IMR-90 (cell line): ENCODE measurements around the gene AP2A1. TPM values are rescaled to one million over a fixed set of nuclear protein-coding genes. Genes with fewer than 3 reads are reported as not detected.

Experiments used
- ATAC-seq: fragments of 200-7000 bp; cut with Tn5 transposase; 2 replicates; pipeline ENCODE4 v1.9.1; 2020; ENCODE audit warnings: low read depth, mild to moderate bottlenecking, moderate library complexity
- BruUV-seq: library from RNA; stranded (reverse); fragments of 400-500 nt; replicated peaks from 2 replicates; lab custom pipeline; 2021; lab: Mats Ljungman, UMichigan
- CTCF ChIA-PET: fragments of 300-600 bp; formaldehyde crosslinking; extraction: SDS; loops from one replicate; lab custom pipeline; 2021; ENCODE audit warnings: antibody characterized with exemption; lab: Yijun Ruan, JAX
- POLR2A ChIA-PET: fragments of 300-600 bp; sonication (Branson Sonifier 250); formaldehyde crosslinking; loops from one replicate; lab custom pipeline; 2022; ENCODE audit warnings: antibody characterized with exemption; ENCODE audit not compliant: unreplicated experiment; lab: Charles Lee
- DNase-seq: peaks from one replicate; pipeline ENCODE4 v3.0.0; 2013
- H2AFZ ChIP-seq: replicated peaks from 2 replicates; pipeline ENCODE3; 2013; ENCODE audit warnings: low read length, mild to moderate bottlenecking; ENCODE audit not compliant: poor library complexity
- H2AK5ac ChIP-seq: 2 replicates; pipeline ENCODE4 v1.6.1; 2013; ENCODE audit warnings: low read depth, low read length, inconsistent platforms
- H2AK9ac ChIP-seq: replicated peaks from 2 replicates; pipeline ENCODE3; 2013; ENCODE audit warnings: mild to moderate bottlenecking, low read depth, low read length, moderate library complexity; ENCODE audit not compliant: poor library complexity
- H2BK120ac ChIP-seq: 2 replicates; pipeline ENCODE4 v1.6.1; 2013; ENCODE audit warnings: low read depth, low read length, inconsistent platforms
- H2BK15ac ChIP-seq: 3 replicates; pipeline ENCODE4 v1.6.1; 2013; ENCODE audit warnings: low read depth, low read length, inconsistent platforms
- H2BK20ac ChIP-seq: 2 replicates; pipeline ENCODE4 v1.6.1; 2013; ENCODE audit warnings: low read depth, mild to moderate bottlenecking, inconsistent platforms, low read length, moderate library complexity
- H2BK5ac ChIP-seq: 2 replicates; pipeline ENCODE4 v1.6.1; 2013; ENCODE audit warnings: mild to moderate bottlenecking, low read depth, low read length, inconsistent platforms; ENCODE audit not compliant: poor library complexity, severe bottlenecking
- H3K14ac ChIP-seq: replicated peaks from 2 replicates; pipeline ENCODE4 v1.6.1; 2013; ENCODE audit warnings: low read depth, low read length, inconsistent platforms
- H3K18ac ChIP-seq: 2 replicates; pipeline ENCODE4 v1.6.1; 2013; ENCODE audit warnings: low read depth, low read length, control low read depth
- H3K23ac ChIP-seq: 2 replicates; pipeline ENCODE4 v1.6.1; 2013; ENCODE audit warnings: low read depth, low read length, inconsistent platforms
- H3K27ac ChIP-seq: 2 replicates; pipeline ENCODE4 v1.5.1; 2013; ENCODE audit warnings: mild to moderate bottlenecking, control low read depth, low read length; ENCODE audit not compliant: insufficient read depth
- H3K27me3 ChIP-seq: 2 replicates; pipeline ENCODE4 v1.6.1; 2013; ENCODE audit warnings: low read length; ENCODE audit not compliant: control insufficient read depth, insufficient read depth
- H3K36me3 ChIP-seq: 2 replicates; pipeline ENCODE4 v1.6.1; 2013; ENCODE audit warnings: low read length, mixed read lengths; ENCODE audit not compliant: control insufficient read depth, insufficient read depth
- H3K4ac ChIP-seq: 2 replicates; pipeline ENCODE4 v1.6.1; 2013; ENCODE audit warnings: low read depth, low read length, inconsistent platforms
- H3K4me1 ChIP-seq: 2 replicates; pipeline ENCODE4 v1.6.1; 2013; ENCODE audit warnings: low read length, mixed read lengths; ENCODE audit not compliant: control insufficient read depth, insufficient read depth
- H3K4me2 ChIP-seq: 2 replicates; pipeline ENCODE4 v1.6.1; 2013; ENCODE audit warnings: low read depth, mild to moderate bottlenecking, control low read depth, low read length, moderate library complexity
- H3K4me3 ChIP-seq: 2 replicates; pipeline ENCODE4 v1.5.1; 2013; ENCODE audit warnings: low read depth, mild to moderate bottlenecking, control low read depth, low read length, moderate library complexity; ENCODE audit not compliant: insufficient read depth
- H3K56ac ChIP-seq: 2 replicates; pipeline ENCODE4 v1.6.1; 2013; ENCODE audit warnings: low read length, inconsistent platforms; ENCODE audit not compliant: insufficient read depth; ENCODE audit errors: extremely low read depth
- H3K79me1 ChIP-seq, 2 experiments: 2 replicates each; pipeline ENCODE4 v1.6.1; 2013; ENCODE audit warnings: low read length in 2 of 2, inconsistent platforms in 1 of 2, low read depth in 1 of 2
- H3K9ac ChIP-seq: 2 replicates; pipeline ENCODE4 v1.6.1; 2013; ENCODE audit warnings: low read depth, low read length, control low read depth
- H3K9me1 ChIP-seq: 2 replicates; pipeline ENCODE4 v1.6.1; 2013; ENCODE audit warnings: low read length, inconsistent platforms; ENCODE audit not compliant: insufficient read depth
- H3K9me3 ChIP-seq: 2 replicates; pipeline ENCODE4 v1.6.1; 2013; ENCODE audit warnings: low read length; ENCODE audit not compliant: control insufficient read depth, insufficient read depth
- H4K20me1 ChIP-seq: 2 replicates; pipeline ENCODE4 v1.6.1; 2013; ENCODE audit warnings: low read length, inconsistent platforms; ENCODE audit not compliant: insufficient read depth
- H4K5ac ChIP-seq: 2 replicates; pipeline ENCODE4 v1.6.1; 2013; ENCODE audit warnings: mild to moderate bottlenecking, low read depth, low read length, control low read depth
- H4K8ac ChIP-seq, 2 experiments: 2 replicates each; pipeline ENCODE4 v1.6.1; 2013; ENCODE audit warnings: low read depth in 2 of 2, low read length in 2 of 2, control low read depth in 1 of 2, inconsistent platforms in 1 of 2
- H4K91ac ChIP-seq: 2 replicates; pipeline ENCODE4 v1.6.1; 2013; ENCODE audit warnings: low read depth, low read length, inconsistent platforms; ENCODE audit not compliant: insufficient read depth
- FOS ChIP-seq: fragments of 150-350 bp; IDR thresholded peaks from 2 replicates; pipeline ENCODE4 v1.6.1; 2016; ENCODE audit warnings: low read depth, low read length
- RCOR1 ChIP-seq: IDR thresholded peaks from 2 replicates; pipeline ENCODE4 v1.6.1; 2012; ENCODE audit warnings: mild to moderate bottlenecking, low read length, improper control_type of control experiment; ENCODE audit not compliant: insufficient replicate concordance
- WGBS, 2 experiments: methylation state at CpG; one replicate each; pipeline versions ENCODE4 v1.1.5 to v1.1.7; 2013; ENCODE audit warnings: missing lambda C conversion rate in 2 of 2; ENCODE audit not compliant: insufficient read length in 1 of 2; ENCODE audit errors: extremely low coverage in 2 of 2; 5-methylcytosine and 5-hydroxymethylcytosine counted together
- dilution Hi-C: fragments of 300-500 bp; cut with HindIII; formaldehyde crosslinking; loops from one replicate; pipeline ENCODE4 v1.14.3; 2018; ENCODE audit warnings: low sequenced_read_pairs; ENCODE audit not compliant: unreplicated experiment
- in situ Hi-C: fragments of 300-500 bp; cut with MboI; formaldehyde crosslinking; loops from 3 replicates; pipeline ENCODE4 v1.14.3; 2019; ENCODE audit warnings: low sequenced_read_pairs, inconsistent platforms, mixed read lengths
- intact Hi-C: fragments of 100-400 bp; cut with micrococcal nuclease; formaldehyde crosslinking; loops from 2 replicates; pipeline ENCODE4 v1.10.0; 2022
- polyA plus RNA-seq, 3 experiments: library from polyadenylated mRNA; depleted of rRNA; stranded (reverse); fragments of >200 nt; gene quantifications; 2 replicates each; pipeline ENCODE4 v1.2.3, GENCODE V29; 2012; ENCODE audit warnings: low replicate concordance in 1 of 3
- total RNA-seq: library from RNA; depleted of rRNA; stranded (reverse); fragments of >200 nt; gene quantifications from 2 replicates; pipeline ENCODE4 v1.2.3, GENCODE V29; 2012

AP2A1 gene
- total and polyA plus RNA-seq, 2 of the 4 experiments (the other 2 are of a cell fraction): 40.7 to 122 TPM

DNA sequence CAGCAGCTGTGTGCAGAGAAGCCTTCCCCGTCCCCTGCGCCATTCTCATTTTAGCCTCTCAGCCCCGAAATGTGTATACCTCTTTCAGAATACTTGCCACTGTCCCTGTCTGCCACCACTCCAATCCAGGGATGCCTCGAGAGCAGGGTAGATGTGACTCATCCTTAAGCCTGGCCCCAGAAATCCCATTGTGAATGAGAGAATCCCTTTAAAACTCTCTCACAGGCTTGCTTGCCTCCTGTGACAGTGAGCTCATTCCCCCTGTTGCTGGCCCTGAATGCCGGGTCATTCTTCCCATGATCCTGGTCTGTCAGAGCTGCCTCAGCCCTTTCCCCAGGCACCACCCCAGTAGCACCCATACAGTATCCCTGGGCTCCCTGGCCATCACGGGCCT is 9.6 kb downstream of the AP2A1 start:
- no peak overlapping the region for H4K91ac ChIP-seq
- no peak overlapping the region for H2BK120ac ChIP-seq
- H3K4me2 ChIP-seq: no peak overlapping the region
- CTCF ChIA-PET: no interaction called here
- dilution Hi-C loops (no loop called here), in situ Hi-C loops (no loop called here), intact Hi-C loops (no loop called here)
- no peak overlapping the region for H3K14ac ChIP-seq
- H4K5ac ChIP-seq: no peak overlapping the region
- no peak overlapping the region for H3K9ac ChIP-seq
- H2AFZ ChIP-seq: no peak overlapping the region
- no peak overlapping the region for H3K18ac ChIP-seq
- DNase-seq: no peak
- no peak overlapping the region for H3K4me3 ChIP-seq
- no peak overlapping the region for H3K4ac ChIP-seq
- H2BK20ac ChIP-seq: no peak overlapping the region
- no peak overlapping the region for H4K8ac ChIP-seq
- peaks cover 43 to 78% of the 10 kb centered on the region in 2 experiments for H3K79me1 ChIP-seq
- BruUV-seq: no TSS peak
- no peak overlapping the region for H2AK5ac ChIP-seq
- no peak overlapping the region for H3K56ac ChIP-seq
- H3K9me1 ChIP-seq: peaks cover 16% of the 10 kb centered on the region; the same call in 1 of the 2 replicates
- ATAC-seq: no peak
- H4K20me1 ChIP-seq: peaks cover 55% of the 10 kb centered on the region
- H3K9me3 ChIP-seq: no peaks in the 10 kb centered on the region
- no peak for TF ChIP-seq RCOR1
- no peak for TF ChIP-seq FOS
- no peak overlapping the region for H2AK9ac ChIP-seq
- no peaks in the 10 kb centered on the region for H3K4me1 ChIP-seq
- H2BK15ac ChIP-seq: no peak overlapping the region
- 100% methylated on average over 4 of the region's 6 CpGs; no CpG with 5 or more reads in 1 of the 2 experiments for WGBS, 2 experiments
- H3K23ac ChIP-seq: no peak overlapping the region
- H2BK5ac ChIP-seq: no peak overlapping the region
- POLR2A ChIA-PET: no interaction called here
- H3K36me3 ChIP-seq: peaks cover 23% of the 10 kb centered on the region
- no peak overlapping the region for H3K27ac ChIP-seq
- H3K27me3 ChIP-seq: no peaks in the 10 kb centered on the region
